ENCODE results near the gene PTTG1IP.
A peak's percentile ranks its signal among the peaks of the same experiment; 100 is the strongest.

PTTG1IP gene

GRCh38 chr21:44878053-44878982, 4.8 kb upstream of the PTTG1IP start:
- no peaks in the 10 kb centered on the region for H3K36me3 ChIP-seq
- no peaks in the 10 kb centered on the region for H3K27me3 ChIP-seq
- H3K27ac ChIP-seq = no peak overlapping the region
- no peak for TF ChIP-seq CTCF (IDR thresholded peaks at IDR 0.05)
- intact Hi-C loops (cut with DNase I; ENCODE audit: low total_unique reads) = loop anchor here (5.0 kb wide), 1 partner anchor 76 kb away; the partner anchor contains the start of gene UBE2G2
- no peak overlapping the region for H3K4me3 ChIP-seq
- H3K4me1 ChIP-seq = peaks cover 0 to 18% (median 8%) of the 10 kb centered on the region in 4 donors
- no peaks in the 10 kb centered on the region for H3K9me3 ChIP-seq
- DNase-seq = no peak

GRCh38 chr21:44876849-44877575, 3.5 kb upstream of the PTTG1IP start:
- no peak overlapping the region for H3K4me3 ChIP-seq
- TF ChIP-seq CTCF (IDR thresholded peaks at IDR 0.05) = no peak
- H3K27ac ChIP-seq = no peak overlapping the region
- intact Hi-C loops (cut with DNase I; ENCODE audit: low total_unique reads) = loop anchor here (5.0 kb wide), 1 partner anchor 75 kb away; the partner anchor contains the start of gene UBE2G2
- no peaks in the 10 kb centered on the region for H3K27me3 ChIP-seq
- no peaks in the 10 kb centered on the region for H3K9me3 ChIP-seq
- peaks cover 0 to 22% (median 12%) of the 10 kb centered on the region in 4 donors for H3K4me1 ChIP-seq
- DNase-seq = no peak
- no peaks in the 10 kb centered on the region for H3K36me3 ChIP-seq

GRCh38 chr21:44875316-44875700, 1.8 kb upstream of the PTTG1IP start:
- no peak for DNase-seq
- Histone ChIP-seq H3K4me1 (peaks cover 0 to 37% (median 26%) of the 10 kb centered on the region in 4 donors), H3K36me3 (no peaks in the 10 kb centered on the region), H3K27ac (peak overlapping the region; percentile 95 to 97), H3K9me3 (no peaks in the 10 kb centered on the region), H3K4me3 (peak overlapping the region; percentile 93 to 96), H3K27me3 (no peaks in the 10 kb centered on the region)
- intact Hi-C loops (cut with DNase I; ENCODE audit: low total_unique reads) = loop anchor here (5.0 kb wide), 1 partner anchor 73 kb away; the partner anchor contains the start of gene UBE2G2
- TF ChIP-seq CTCF (IDR thresholded peaks at IDR 0.05) = peak in 1 of 2 experiments; percentile 11

- DNase-seq = peak; percentile 81 to 88
- peak overlapping the region; percentile 93 to 96 for H3K4me3 ChIP-seq
- H3K9me3 ChIP-seq = no peaks in the 10 kb centered on the region
- no peaks in the 10 kb centered on the region for H3K27me3 ChIP-seq
- peaks cover 0 to 43% (median 31%) of the 10 kb centered on the region in 4 donors for H3K4me1 ChIP-seq
- TF ChIP-seq CTCF (IDR thresholded peaks at IDR 0.05) = no peak
- H3K36me3 ChIP-seq = no peaks in the 10 kb centered on the region
- intact Hi-C loops (cut with DNase I; ENCODE audit: low total_unique reads) = loop anchor here (5.0 kb wide), 3 partner anchors 57 to 862 kb away; partner anchors contain the start of genes SUMO3, TRAPPC10 and UBE2G2
- peak overlapping the region; percentile 95 to 97 for H3K27ac ChIP-seq
Measured at GRCh38 chr21:44874497-44875315, 1.2 kb upstream of the PTTG1IP start.

GRCh38 chr21:44874240-44874496, 678 bp upstream of the PTTG1IP start:
- intact Hi-C loops (cut with DNase I; ENCODE audit: low total_unique reads) = loop anchor here (5.0 kb wide), 2 partner anchors 57 to 862 kb away; partner anchors contain the start of genes SUMO3 and TRAPPC10
- no peak for DNase-seq
- Histone ChIP-seq H3K4me1 (peaks cover 0 to 49% (median 36%) of the 10 kb centered on the region in 4 donors), H3K4me3 (peak overlapping the region; percentile 93 to 96), H3K36me3 (no peaks in the 10 kb centered on the region), H3K27ac (peak overlapping the region; percentile 95 to 97), H3K9me3 (no peaks in the 10 kb centered on the region), H3K27me3 (no peaks in the 10 kb centered on the region)
- TF ChIP-seq CTCF (IDR thresholded peaks at IDR 0.05) = no peak

All from tibial artery (tissue), 4 donors.